ENCODE measurements around the gene BHMT.

The BHMT gene

DNA sequence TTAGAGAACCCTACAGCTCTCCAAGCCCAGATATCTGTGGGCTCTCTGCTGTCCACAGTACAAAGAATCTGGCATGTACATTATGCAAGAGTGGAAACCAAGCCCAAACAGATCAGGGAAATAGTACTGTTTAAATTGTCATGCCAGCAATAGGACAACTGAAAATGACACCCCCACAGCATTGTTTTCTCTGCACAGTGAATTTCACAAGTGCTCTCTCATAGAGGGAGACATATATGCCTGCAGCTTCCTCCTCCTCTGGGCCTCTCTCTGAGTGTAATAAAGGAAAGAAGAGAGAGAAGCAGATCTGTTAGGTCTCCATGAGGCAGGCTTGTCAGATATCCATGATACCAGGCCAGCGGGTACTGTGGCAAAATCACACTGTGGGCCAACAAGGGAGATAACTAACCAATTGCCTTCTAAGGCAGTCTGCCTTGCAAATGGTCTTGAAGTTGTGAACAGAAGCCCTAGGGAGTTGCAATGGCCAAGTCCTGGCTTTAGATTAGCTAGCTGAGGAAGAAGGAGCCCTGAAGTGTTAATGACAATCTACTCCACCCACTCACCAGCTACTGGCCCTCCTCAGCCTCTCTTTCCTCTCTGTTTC is 69.9 kb downstream of the BHMT start:
- no peak for DNase-seq
